ENCODE data around the gene ARAP3.

ARAP3 gene

DNA sequence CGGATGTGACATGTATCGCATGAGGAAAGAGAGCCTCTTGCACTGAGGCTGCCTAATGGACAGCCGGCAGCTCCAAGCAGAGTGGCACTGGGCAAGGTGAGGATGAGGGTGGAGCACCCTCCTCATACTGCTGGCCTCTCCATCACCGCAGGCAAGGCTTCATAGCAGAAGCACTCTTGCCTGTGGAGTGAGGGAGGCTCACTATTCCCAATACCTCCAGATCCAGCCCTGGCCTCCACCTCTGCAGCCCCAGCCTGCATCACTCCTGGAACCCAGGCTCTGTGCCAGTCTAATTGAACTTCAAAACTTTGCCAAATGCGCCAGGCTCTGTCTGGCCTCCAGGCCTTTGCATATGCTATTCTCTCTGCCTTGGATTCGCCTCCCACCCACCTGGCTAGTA, 29.7 kb upstream of the ARAP3 start:
- Histone ChIP-seq H3K4me1 (ENCODE audit: control insufficient read depth, insufficient read depth, low read length) (no peaks in the 10 kb centered on the region), H3K4me3 (ENCODE audit: low read length) (no peak overlapping the region), H3K27me3 (ENCODE audit: control insufficient read depth, insufficient read depth, low read length) (no peaks in the 10 kb centered on the region), H3K36me3 (ENCODE audit: control insufficient read depth, insufficient read depth, low read length) (no peaks in the 10 kb centered on the region), H3K9ac (ENCODE audit: low read length) (no peak overlapping the region), H3K27ac (ENCODE audit: low read depth, low read length) (no peak overlapping the region)

- Histone ChIP-seq H3K4me3 (ENCODE audit: low read length) (no peak overlapping the region), H3K27ac (ENCODE audit: low read depth, low read length) (no peak overlapping the region), H3K9ac (ENCODE audit: low read length) (no peak overlapping the region), H3K27me3 (ENCODE audit: control insufficient read depth, insufficient read depth, low read length) (no peaks in the 10 kb centered on the region), H3K4me1 (ENCODE audit: control insufficient read depth, insufficient read depth, low read length) (no peaks in the 10 kb centered on the region), H3K36me3 (ENCODE audit: control insufficient read depth, insufficient read depth, low read length) (no peaks in the 10 kb centered on the region)
Measured at GRCh38 chr5:141709699-141710267, 27.8 kb upstream of the ARAP3 start.

DNA sequence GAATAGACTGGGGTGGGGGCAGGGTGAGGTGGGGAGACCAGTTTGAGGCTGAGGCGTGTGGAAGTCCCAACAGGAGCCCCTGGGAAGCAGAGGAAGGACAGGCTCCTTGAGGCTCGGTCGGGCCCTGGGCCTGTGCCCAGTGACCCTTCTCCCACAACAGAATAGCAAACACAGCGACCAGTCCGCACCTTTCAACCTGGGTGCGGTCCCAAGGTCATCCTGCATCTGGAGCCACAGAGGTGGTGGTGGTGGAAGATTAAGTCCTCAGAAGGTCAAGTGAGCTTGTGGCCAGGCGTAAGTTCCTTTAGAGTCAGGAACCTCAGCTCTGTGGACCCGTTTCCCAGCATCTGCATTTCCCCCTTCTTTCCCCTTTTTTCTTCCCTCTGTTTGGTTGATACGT, 26.0 kb upstream of the ARAP3 start:
- Histone ChIP-seq H3K9ac (ENCODE audit: low read length) (no peak overlapping the region), H3K27me3 (ENCODE audit: control insufficient read depth, insufficient read depth, low read length) (no peaks in the 10 kb centered on the region)

DNA sequence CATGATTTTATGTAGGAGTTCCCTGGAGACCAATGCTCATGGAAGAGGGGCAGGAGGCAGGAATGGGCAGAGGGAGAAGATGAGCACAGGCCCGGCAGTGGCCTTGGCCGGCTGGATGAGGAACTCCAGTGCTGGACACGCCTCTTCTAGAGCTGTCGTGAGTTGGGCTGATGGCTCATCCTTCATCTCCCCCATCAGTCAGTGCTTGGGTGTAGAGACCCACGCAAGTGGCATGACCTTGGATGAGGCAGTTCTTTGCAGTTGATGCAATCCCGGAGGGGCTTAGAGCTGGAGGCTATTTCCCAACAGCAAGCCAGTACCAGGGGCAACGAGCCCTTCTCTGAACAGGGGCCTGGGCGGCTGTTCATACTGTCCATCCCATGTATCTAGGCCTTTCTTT, 25.5 kb upstream of the ARAP3 start:
- no peaks in the 10 kb centered on the region for H3K36me3 ChIP-seq (ENCODE audit: control insufficient read depth, insufficient read depth, low read length)
- H3K4me1 ChIP-seq (ENCODE audit: control insufficient read depth, insufficient read depth, low read length) = peaks cover 3% of the 10 kb centered on the region
- H3K27ac ChIP-seq (ENCODE audit: low read depth, low read length) = no peak overlapping the region
- no peak overlapping the region for H3K9ac ChIP-seq (ENCODE audit: low read length)
- H3K27me3 ChIP-seq (ENCODE audit: control insufficient read depth, insufficient read depth, low read length) = no peaks in the 10 kb centered on the region
- no peak overlapping the region for H3K4me3 ChIP-seq (ENCODE audit: low read length)

More for the DNA sequence above, 26.0 kb upstream of the ARAP3 start:
- peaks cover 1% of the 10 kb centered on the region for H3K4me1 ChIP-seq (ENCODE audit: control insufficient read depth, insufficient read depth, low read length)
- no peaks in the 10 kb centered on the region for H3K36me3 ChIP-seq (ENCODE audit: control insufficient read depth, insufficient read depth, low read length)
- H3K27ac ChIP-seq (ENCODE audit: low read depth, low read length) = no peak overlapping the region
- no peak overlapping the region for H3K4me3 ChIP-seq (ENCODE audit: low read length)

DNA sequence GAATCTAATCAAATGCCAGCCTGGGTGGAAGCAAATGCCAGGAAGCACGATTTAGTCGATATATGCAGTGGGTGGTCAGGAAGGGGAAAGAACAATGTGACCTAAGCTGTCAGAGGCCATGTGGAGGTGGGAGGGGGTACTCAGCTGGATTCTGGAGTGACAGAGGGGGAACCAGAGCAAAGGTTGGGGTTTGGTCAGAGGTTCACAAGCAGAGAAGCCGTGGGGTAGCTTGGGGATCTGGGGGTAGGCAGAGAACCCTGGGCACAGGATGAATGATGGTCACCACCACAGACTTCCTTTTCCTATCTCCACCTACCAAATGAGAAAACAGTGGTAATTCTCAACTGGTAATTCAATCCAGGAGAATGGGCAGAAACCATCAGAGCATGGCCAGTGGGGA, 24.1 kb upstream of the ARAP3 start:
- Histone ChIP-seq H3K9ac (ENCODE audit: low read length) (no peak overlapping the region), H3K4me1 (ENCODE audit: control insufficient read depth, insufficient read depth, low read length) (peaks cover 3% of the 10 kb centered on the region), H3K4me3 (ENCODE audit: low read length) (no peak overlapping the region), H3K36me3 (ENCODE audit: control insufficient read depth, insufficient read depth, low read length) (no peaks in the 10 kb centered on the region), H3K27me3 (ENCODE audit: control insufficient read depth, insufficient read depth, low read length) (peaks cover 2% of the 10 kb centered on the region), H3K27ac (ENCODE audit: low read depth, low read length) (no peak overlapping the region)

DNA sequence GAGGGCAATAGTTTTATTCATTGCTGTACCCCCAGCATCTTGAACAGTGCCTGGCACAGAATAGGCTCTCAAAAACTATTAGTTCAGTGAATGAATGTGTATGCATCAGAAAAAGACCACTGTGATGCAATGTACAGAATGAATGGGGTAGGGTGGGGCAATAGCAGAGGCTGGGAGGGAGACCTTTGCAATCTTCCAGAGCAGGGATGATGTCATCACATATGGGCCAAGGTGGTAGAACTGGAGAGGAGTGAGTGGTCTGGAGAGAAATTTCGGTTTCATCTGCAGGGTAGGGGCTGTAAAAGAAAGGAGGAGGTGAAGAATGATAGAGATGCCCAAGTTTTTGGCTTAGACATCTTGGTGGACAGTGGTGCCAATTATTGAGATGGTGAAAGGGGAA, 23.4 kb upstream of the ARAP3 start:
- Histone ChIP-seq H3K4me1 (ENCODE audit: control insufficient read depth, insufficient read depth, low read length) (peaks cover 3% of the 10 kb centered on the region), H3K27ac (ENCODE audit: low read depth, low read length) (no peak overlapping the region), H3K36me3 (ENCODE audit: control insufficient read depth, insufficient read depth, low read length) (no peaks in the 10 kb centered on the region), H3K27me3 (ENCODE audit: control insufficient read depth, insufficient read depth, low read length) (peaks cover 6% of the 10 kb centered on the region), H3K4me3 (ENCODE audit: low read length) (no peak overlapping the region), H3K9ac (ENCODE audit: low read length) (no peak overlapping the region)

DNA sequence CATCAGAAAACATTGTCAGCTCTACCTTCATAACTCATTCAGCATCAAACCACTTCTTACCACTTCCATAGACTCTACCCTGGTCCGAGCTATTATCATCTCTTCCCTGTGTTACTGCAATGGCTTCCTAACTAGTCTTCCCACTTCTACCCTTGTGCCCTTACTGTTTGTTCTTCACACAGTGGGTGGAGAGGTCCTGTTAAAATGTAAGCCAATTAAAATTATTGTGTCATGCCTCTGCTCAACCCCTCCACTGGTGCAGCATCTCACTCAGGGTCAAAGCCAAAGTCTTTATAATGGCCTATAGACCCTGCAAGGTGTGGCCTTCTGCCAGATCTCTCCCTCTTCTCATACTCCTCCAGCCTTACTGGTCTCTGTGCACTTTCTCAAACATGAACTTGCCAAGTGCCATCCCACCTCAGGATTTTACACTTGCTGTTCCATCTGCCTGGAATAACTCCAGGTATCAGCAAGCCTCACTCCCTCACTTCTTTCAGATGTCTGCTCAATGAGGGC, 22.8 kb upstream of the ARAP3 start:
- H3K4me1 ChIP-seq (ENCODE audit: control insufficient read depth, insufficient read depth, low read length) = peaks cover 3% of the 10 kb centered on the region
- no peaks in the 10 kb centered on the region for H3K36me3 ChIP-seq (ENCODE audit: control insufficient read depth, insufficient read depth, low read length)
- H3K4me3 ChIP-seq (ENCODE audit: low read length) = no peak overlapping the region
- no peak overlapping the region for H3K27ac ChIP-seq (ENCODE audit: low read depth, low read length)
- no peak overlapping the region for H3K9ac ChIP-seq (ENCODE audit: low read length)
- H3K27me3 ChIP-seq (ENCODE audit: control insufficient read depth, insufficient read depth, low read length) = peaks cover 6% of the 10 kb centered on the region

DNA sequence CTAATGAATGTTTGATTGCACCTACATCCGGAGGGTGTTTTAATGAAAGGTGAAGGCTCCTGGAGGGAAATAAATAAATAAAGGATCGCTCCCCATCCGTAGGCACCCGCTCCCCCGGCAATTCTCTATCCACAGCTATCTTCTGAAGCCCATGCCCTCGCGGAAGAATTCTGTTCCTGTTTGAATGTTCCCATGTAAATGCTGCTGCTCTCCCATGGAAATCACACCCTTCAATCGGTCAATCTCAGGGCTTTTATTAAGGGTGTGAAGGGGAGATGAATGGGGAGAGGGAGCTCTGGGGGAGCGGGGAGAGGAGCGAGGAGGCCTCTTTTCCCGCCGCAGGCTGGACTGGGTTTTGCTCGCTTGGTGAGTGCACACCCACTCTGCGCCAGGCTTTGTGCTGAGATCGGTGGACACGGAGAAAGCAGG, 21.1 kb upstream of the ARAP3 start:
- Histone ChIP-seq H3K4me3 (ENCODE audit: low read length) (peak overlapping the region; percentile 77), H3K27me3 (ENCODE audit: control insufficient read depth, insufficient read depth, low read length) (peaks cover 12% of the 10 kb centered on the region), H3K9ac (ENCODE audit: low read length) (no peak overlapping the region), H3K36me3 (ENCODE audit: control insufficient read depth, insufficient read depth, low read length) (no peaks in the 10 kb centered on the region), H3K4me1 (ENCODE audit: control insufficient read depth, insufficient read depth, low read length) (peaks cover 3% of the 10 kb centered on the region), H3K27ac (ENCODE audit: low read depth, low read length) (no peak overlapping the region)

DNA sequence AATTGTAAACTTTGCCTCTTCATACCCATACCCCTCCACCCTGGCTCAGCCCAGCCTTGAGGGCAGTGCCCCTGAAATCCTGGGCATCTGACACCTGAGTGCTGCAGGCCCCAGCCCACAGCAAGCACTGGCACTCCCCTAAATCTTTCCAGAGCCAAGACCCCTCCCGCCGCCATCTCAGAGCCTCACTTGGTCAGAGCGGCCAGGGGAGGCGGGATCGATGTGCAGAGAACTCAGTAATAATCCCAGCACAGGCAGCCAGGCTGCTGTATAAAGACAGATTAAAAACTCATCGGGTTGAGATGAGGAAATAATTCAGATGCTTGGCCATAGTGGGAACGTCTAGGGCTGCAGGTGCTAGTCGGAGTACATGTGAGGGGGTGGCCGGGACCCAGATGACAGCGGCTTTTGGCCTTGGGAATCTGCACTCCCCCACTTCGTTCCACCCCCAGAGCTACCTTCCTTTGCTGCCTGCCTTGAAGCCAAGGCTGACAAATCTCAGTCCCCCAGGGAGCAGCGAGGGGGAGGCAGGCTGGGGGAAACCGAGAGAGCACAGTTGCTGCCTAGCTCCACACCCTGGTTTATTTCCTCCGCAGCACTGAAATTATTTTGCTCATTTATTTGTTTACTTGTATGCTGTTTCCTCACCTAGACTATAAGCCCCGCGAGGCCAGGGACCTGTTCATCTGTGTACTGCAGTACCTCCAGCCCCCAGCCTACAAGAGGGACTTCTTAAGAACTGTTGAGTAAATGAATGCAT, 19.5 kb upstream of the ARAP3 start:
- no peak overlapping the region for H3K27ac ChIP-seq (ENCODE audit: low read depth, low read length)

DNA sequence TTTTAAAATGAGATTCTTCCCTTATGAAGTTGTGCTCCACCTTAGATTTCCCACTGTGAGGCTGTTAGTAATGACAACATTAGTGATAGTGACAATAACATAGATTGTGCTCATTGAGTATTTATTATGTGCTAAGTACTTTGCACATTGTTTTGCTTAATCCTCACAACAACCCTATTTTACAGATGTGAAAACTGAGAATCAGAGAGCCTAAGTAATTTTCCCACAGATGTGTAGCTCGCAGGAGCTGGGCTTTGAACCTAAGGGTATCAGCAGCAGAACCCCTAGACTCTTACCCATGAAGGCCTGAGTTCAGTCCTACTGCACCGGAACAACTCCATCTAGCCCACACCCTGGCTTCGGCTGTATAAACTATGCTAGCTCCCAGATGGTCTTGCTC, 15.6 kb upstream of the ARAP3 start:
- H3K4me3 ChIP-seq (ENCODE audit: low read length) = no peak overlapping the region
- no peak overlapping the region for H3K27ac ChIP-seq (ENCODE audit: low read depth, low read length)
- no peaks in the 10 kb centered on the region for H3K36me3 ChIP-seq (ENCODE audit: control insufficient read depth, insufficient read depth, low read length)
- peaks cover 12% of the 10 kb centered on the region for H3K27me3 ChIP-seq (ENCODE audit: control insufficient read depth, insufficient read depth, low read length)
- no peak overlapping the region for H3K9ac ChIP-seq (ENCODE audit: low read length)
- no peaks in the 10 kb centered on the region for H3K4me1 ChIP-seq (ENCODE audit: control insufficient read depth, insufficient read depth, low read length)

More for the DNA sequence above, 19.5 kb upstream of the ARAP3 start:
- Histone ChIP-seq H3K36me3 (ENCODE audit: control insufficient read depth, insufficient read depth, low read length) (no peaks in the 10 kb centered on the region), H3K4me3 (ENCODE audit: low read length) (no peak overlapping the region), H3K9ac (ENCODE audit: low read length) (no peak overlapping the region), H3K27me3 (ENCODE audit: control insufficient read depth, insufficient read depth, low read length) (peaks cover 12% of the 10 kb centered on the region), H3K4me1 (ENCODE audit: control insufficient read depth, insufficient read depth, low read length) (peaks cover 3% of the 10 kb centered on the region)

DNA sequence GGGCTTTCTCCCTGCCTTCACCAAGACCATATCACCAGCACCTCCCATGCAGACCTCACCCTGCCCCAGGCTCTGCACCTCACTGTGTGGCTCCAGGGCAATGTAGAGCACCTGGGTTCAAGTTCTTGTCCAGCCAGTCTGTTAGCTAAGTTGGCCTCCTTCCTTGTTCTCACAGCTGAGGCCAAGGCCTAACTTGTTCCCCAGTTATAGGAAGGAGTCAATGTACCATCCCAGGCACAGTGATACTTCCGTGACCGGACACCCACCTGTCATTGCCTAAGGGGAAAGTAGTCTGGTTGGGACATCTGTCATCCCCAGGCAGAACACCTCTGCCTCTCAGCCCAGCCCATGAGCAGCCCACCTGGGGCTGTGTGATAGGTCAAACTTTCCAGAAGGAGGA, 14.4 kb upstream of the ARAP3 start:
- peaks cover 12% of the 10 kb centered on the region for H3K27me3 ChIP-seq (ENCODE audit: control insufficient read depth, insufficient read depth, low read length)
- no peak overlapping the region for H3K4me3 ChIP-seq (ENCODE audit: low read length)
- H3K36me3 ChIP-seq (ENCODE audit: control insufficient read depth, insufficient read depth, low read length) = no peaks in the 10 kb centered on the region
- no peak overlapping the region for H3K27ac ChIP-seq (ENCODE audit: low read depth, low read length)
- no peaks in the 10 kb centered on the region for H3K4me1 ChIP-seq (ENCODE audit: control insufficient read depth, insufficient read depth, low read length)
- no peak overlapping the region for H3K9ac ChIP-seq (ENCODE audit: low read length)

GRCh38 chr5:141695627-141696215, 13.7 kb upstream of the ARAP3 start:
- no peak overlapping the region for H3K27ac ChIP-seq (ENCODE audit: low read depth, low read length)
- H3K27me3 ChIP-seq (ENCODE audit: control insufficient read depth, insufficient read depth, low read length) = peaks cover 9% of the 10 kb centered on the region

More at GRCh38 chr5:141695627-141696215, 13.7 kb upstream of the ARAP3 start:
- H3K4me3 ChIP-seq (ENCODE audit: low read length) = no peak overlapping the region
- H3K36me3 ChIP-seq (ENCODE audit: control insufficient read depth, insufficient read depth, low read length) = no peaks in the 10 kb centered on the region
- no peak overlapping the region for H3K9ac ChIP-seq (ENCODE audit: low read length)
- no peaks in the 10 kb centered on the region for H3K4me1 ChIP-seq (ENCODE audit: control insufficient read depth, insufficient read depth, low read length)

Measured in rectal smooth muscle tissue (tissue), 1 donor.